ENCODE measurements around the gene SKI.

DNA sequence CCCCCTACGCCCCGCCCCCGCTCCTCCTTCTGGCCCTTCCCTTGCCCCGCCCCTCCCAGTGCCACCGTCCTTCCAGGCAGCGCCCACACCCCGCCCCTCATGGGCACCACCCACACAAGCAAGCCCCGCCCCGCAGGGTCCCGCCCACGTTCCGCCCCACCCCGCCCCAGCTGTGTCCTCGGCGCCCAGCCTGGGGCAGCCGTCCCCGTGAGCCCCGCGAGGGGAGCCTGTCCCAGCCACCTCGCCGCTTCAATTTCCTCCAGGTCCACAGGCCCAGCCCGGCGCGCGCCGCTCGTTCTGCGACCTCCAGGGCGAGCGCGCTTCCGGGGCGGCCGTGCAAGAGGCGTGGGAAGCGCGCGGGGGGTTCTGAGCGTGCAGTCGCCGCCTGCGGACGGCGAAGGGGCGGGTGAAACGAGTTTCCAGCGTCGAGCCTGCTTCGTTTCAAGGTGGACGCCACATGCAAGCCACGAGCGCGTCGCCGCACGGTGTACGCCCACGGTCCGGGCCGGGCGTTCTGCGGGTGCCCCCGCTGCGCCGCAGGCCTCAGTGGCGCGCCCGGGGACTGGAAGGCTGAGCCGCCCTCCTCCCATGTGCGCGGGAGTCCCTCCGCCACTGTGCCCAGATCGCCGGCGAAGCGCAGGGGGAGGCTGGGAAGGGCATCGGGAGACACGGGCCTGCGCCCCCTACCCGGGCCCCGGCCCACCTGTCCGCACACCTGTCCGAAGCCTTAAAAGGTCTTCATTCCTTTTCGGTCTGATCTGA, 22.7 kb upstream of the SKI start:
- TF ChIP-seq, protein P1, sequence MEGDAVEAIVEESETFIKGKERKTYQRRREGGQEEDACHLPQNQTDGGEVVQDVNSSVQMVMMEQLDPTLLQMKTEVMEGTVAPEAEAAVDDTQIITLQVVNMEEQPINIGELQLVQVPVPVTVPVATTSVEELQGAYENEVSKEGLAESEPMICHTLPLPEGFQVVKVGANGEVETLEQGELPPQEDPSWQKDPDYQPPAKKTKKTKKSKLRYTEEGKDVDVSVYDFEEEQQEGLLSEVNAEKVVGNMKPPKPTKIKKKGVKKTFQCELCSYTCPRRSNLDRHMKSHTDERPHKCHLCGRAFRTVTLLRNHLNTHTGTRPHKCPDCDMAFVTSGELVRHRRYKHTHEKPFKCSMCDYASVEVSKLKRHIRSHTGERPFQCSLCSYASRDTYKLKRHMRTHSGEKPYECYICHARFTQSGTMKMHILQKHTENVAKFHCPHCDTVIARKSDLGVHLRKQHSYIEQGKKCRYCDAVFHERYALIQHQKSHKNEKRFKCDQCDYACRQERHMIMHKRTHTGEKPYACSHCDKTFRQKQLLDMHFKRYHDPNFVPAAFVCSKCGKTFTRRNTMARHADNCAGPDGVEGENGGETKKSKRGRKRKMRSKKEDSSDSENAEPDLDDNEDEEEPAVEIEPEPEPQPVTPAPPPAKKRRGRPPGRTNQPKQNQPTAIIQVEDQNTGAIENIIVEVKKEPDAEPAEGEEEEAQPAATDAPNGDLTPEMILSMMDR (IDR thresholded peaks at IDR 0.05; ENCODE audit: low read length), result no peak
- no peak for TF ChIP-seq EZH2 (optimal IDR thresholded peaks at IDR 0.05; ENCODE audit: low read depth, low read length)

Measured in MM.1S (cell line).